NT2/D1 (cell line): ENCODE results near the gene EXOSC6.

Experiments
- SUZ12 ChIP-seq: IDR thresholded peaks from 2 replicates; pipeline ENCODE4 v1.6.1; 2011; ENCODE audit not compliant: insufficient read length, insufficient read depth; ENCODE audit errors: extremely low read depth
- YY1 ChIP-seq: IDR thresholded peaks from 2 replicates; pipeline ENCODE4 v1.6.1; 2011; ENCODE audit not compliant: insufficient read length, insufficient read depth
- ZNF274 ChIP-seq: IDR thresholded peaks from 2 replicates; pipeline ENCODE4 v1.6.1; 2011; ENCODE audit warnings: mild to moderate bottlenecking, low read depth, low read length

DNA sequence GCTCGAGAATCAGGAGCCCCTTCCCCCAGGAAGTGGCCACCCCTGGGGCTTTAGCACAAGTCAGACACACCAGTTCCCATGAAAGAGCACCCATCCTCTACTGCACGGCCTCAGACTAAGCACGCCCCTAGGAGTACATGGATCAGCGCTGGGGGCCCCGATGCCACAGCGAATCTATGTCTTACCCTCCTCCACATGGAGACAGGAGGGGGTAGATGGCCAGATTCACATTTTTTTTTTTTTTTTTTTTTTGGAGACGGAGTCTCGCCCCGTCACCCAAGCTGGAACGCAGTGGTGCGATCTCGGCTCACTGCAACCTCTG lies 3.2 kb upstream of the EXOSC6 start:
- TF ChIP-seq ZNF274 (no peak), YY1 (no peak), SUZ12 (no peak)
